NCI-H1092 treated with DMSO at 0.1 percent for 48 hours (cell line): ENCODE measurements around the gene CLCF1.
A peak's percentile ranks its signal among the peaks of the same experiment; 100 is the strongest.

ENCODE experiments used
- DNase-seq: peaks from one replicate; lab custom pipeline; 2025; lab: John Stamatoyannopoulos, UW

Gene CLCF1

GRCh38 chr11:67395555-67396258 is 22.3 kb upstream of the CLCF1 start:
- no peak for DNase-seq

GRCh38 chr11:67393990-67394389 is 20.6 kb upstream of the CLCF1 start:
- no peak for DNase-seq

GRCh38 chr11:67393437-67393836 is 20.0 kb upstream of the CLCF1 start:
- no peak for DNase-seq

- DNase-seq = no peak
These were observed 18.9 kb upstream of the CLCF1 start for GRCh38 chr11:67392183-67392715.

GRCh38 chr11:67391304-67392182 is 18.1 kb upstream of the CLCF1 start, which contains the start of gene RAD9A:
RAD9A (plus strand) TSS chr11:67391986; CDS start chr11:67392045, 59 bp downstream.
- peak; percentile 94 for DNase-seq

GRCh38 chr11:67390947-67391303 is 17.5 kb upstream of the CLCF1 start:
- DNase-seq = no peak

GRCh38 chr11:67389477-67389876 is 16.1 kb upstream of the CLCF1 start:
- DNase-seq = peak; percentile 65

GRCh38 chr11:67387518-67387917 is 14.1 kb upstream of the CLCF1 start:
- no peak for DNase-seq

GRCh38 chr11:67387069-67387468 is 13.7 kb upstream of the CLCF1 start:
- DNase-seq = no peak

- peak; percentile 38 for DNase-seq
These were observed 11.5 kb upstream of the CLCF1 start for GRCh38 chr11:67384851-67385366.

- peak; percentile 58 for DNase-seq
These were observed 9.1 kb upstream of the CLCF1 start for GRCh38 chr11:67382276-67383136.

- DNase-seq = no peak
These were observed 8.0 kb upstream of the CLCF1 start for GRCh38 chr11:67381244-67381972.

- DNase-seq = no peak
These were observed 6.0 kb upstream of the CLCF1 start for GRCh38 chr11:67379061-67380058.

GRCh38 chr11:67378544-67378943 is 5.1 kb upstream of the CLCF1 start:
- no peak for DNase-seq

GRCh38 chr11:67376873-67377808 is 3.7 kb upstream of the CLCF1 start:
- no peak for DNase-seq

GRCh38 chr11:67376063-67376820 is 2.8 kb upstream of the CLCF1 start:
- DNase-seq = no peak

- no peak for DNase-seq
These were observed 2.1 kb upstream of the CLCF1 start for GRCh38 chr11:67375320-67376055.
